H1 (cell line): ENCODE results near the gene TC2N. TPM values are rescaled to one million over a fixed set of nuclear protein-coding genes. Genes with fewer than 3 reads are reported as not detected.

Source experiments
- CTCF ChIA-PET: fragments of 300-600 bp; sonication (Branson Sonifier 250); formaldehyde crosslinking; loops from one replicate; lab custom pipeline; 2021; ENCODE audit not compliant: partially characterized antibody; lab: Charles Lee
- POLR2A ChIA-PET: fragments of 300-600 bp; sonication (Branson Sonifier 250); formaldehyde crosslinking; loops from one replicate; lab custom pipeline; 2021; ENCODE audit warnings: inconsistent platforms; ENCODE audit not compliant: partially characterized antibody; lab: Charles Lee
- DNase-seq, 2 experiments: peaks; one replicate each; pipeline versions ENCODE4 v3.0.0 to v3.0.0-alpha.2; 2010 to 2022; ENCODE audit warnings: low spot score in 2 of 2, low read depth in 1 of 2, mixed read lengths in 1 of 2
- FAIRE-seq: peaks from 2 replicates; lab custom pipeline; 2011; peaks lifted over from hg19 to GRCh38; lab: Jason Lieb, UNC
- H2AFZ ChIP-seq: 2 replicates; pipeline ENCODE4 v1.8.1; 2012; ENCODE audit warnings: low read length, inconsistent platforms
- H2AK5ac ChIP-seq: 2 replicates; pipeline ENCODE4 v1.6.1; 2013; ENCODE audit warnings: low read depth, low read length
- H2BK120ac ChIP-seq: replicated peaks from 2 replicates; pipeline ENCODE3; 2013; ENCODE audit warnings: low read depth, low read length, inconsistent platforms
- H2BK12ac ChIP-seq: 2 replicates; pipeline ENCODE4 v1.6.1; 2013; ENCODE audit warnings: low read depth, low read length
- H2BK15ac ChIP-seq: 2 replicates; pipeline ENCODE4 v1.6.1; 2013; ENCODE audit warnings: low read length
- H2BK20ac ChIP-seq: 2 replicates; pipeline ENCODE4 v1.6.1; 2013; ENCODE audit warnings: low read length
- H2BK5ac ChIP-seq: 2 replicates; pipeline ENCODE4 v1.6.1; 2013; ENCODE audit warnings: low read depth, low read length
- H3K14ac ChIP-seq: 2 replicates; pipeline ENCODE4 v1.6.1; 2013; ENCODE audit warnings: inconsistent platforms; ENCODE audit not compliant: insufficient read length
- H3K18ac ChIP-seq: 2 replicates; pipeline ENCODE4 v1.6.1; 2013; ENCODE audit warnings: low read length; ENCODE audit errors: extremely low read depth
- H3K23ac ChIP-seq: 2 replicates; pipeline ENCODE4 v1.6.1; 2013; ENCODE audit warnings: inconsistent platforms; ENCODE audit not compliant: insufficient read length
- H3K23me2 ChIP-seq: 2 replicates; pipeline ENCODE4 v1.6.1; 2013; ENCODE audit warnings: low read depth, low read length
- H3K27ac ChIP-seq: 2 replicates; pipeline ENCODE4 v1.6.1; 2011; ENCODE audit warnings: low read depth, low read length, inconsistent platforms
- H3K27me3 ChIP-seq, 4 experiments: replicated peaks in 1 of 4; 1 replicate in 1 of 4; 2 replicates in 3 of 4; pipeline versions ENCODE4 v1.6.1 to v1.8.1; 2011 to 2013; ENCODE audit warnings: low read length in 3 of 4, mild to moderate bottlenecking in 3 of 4, inconsistent platforms in 2 of 4, mixed read lengths in 2 of 4, moderate library complexity in 1 of 4; ENCODE audit not compliant: control insufficient read depth in 3 of 4, insufficient read depth in 3 of 4; ENCODE audit errors: extremely low read depth in 1 of 4
- H3K36me3 ChIP-seq, 4 experiments: 2 replicates each; pipeline versions ENCODE4 v1.6.1 to v1.8.1; 2011 to 2013; ENCODE audit warnings: mild to moderate bottlenecking in 4 of 4, low read length in 3 of 4, moderate library complexity in 2 of 4, control low read depth in 1 of 4, inconsistent platforms in 1 of 4; ENCODE audit not compliant: insufficient read depth in 4 of 4, control insufficient read depth in 2 of 4
- H3K4ac ChIP-seq: replicated peaks from 2 replicates; pipeline ENCODE3; 2013; ENCODE audit warnings: low read length, low read depth, mixed read lengths, inconsistent platforms; ENCODE audit not compliant: insufficient read length
- H3K4me1 ChIP-seq, 4 experiments: replicated peaks in 1 of 4; 1 replicate in 1 of 4; 2 replicates in 3 of 4; pipeline versions ENCODE4 v1.6.1 to v1.8.1; 2011 to 2013; ENCODE audit warnings: low read length in 3 of 4, inconsistent platforms in 2 of 4, mixed read lengths in 1 of 4; ENCODE audit not compliant: insufficient read depth in 4 of 4, control insufficient read depth in 3 of 4
- H3K4me2 ChIP-seq, 2 experiments: 2 replicates each; pipeline versions ENCODE4 v1.6.1 to v1.8.1; 2011 to 2013; ENCODE audit warnings: low read depth in 2 of 2, low read length in 2 of 2, control low read depth in 1 of 2, inconsistent platforms in 1 of 2, mild to moderate bottlenecking in 1 of 2; ENCODE audit not compliant: insufficient read depth in 1 of 2
- H3K4me3 ChIP-seq, 4 experiments: fragments of 200-600, 300-600 bp in 1 of 4; sonication (generic), shearing (Covaris generic), sonication (Bioruptor Twin) in 1 of 4; 2 replicates each; pipeline versions ENCODE4 v1.5.1 to v1.8.1; 2011 to 2016; ENCODE audit warnings: low read length in 4 of 4, low read depth in 3 of 4, control low read depth in 2 of 4, inconsistent platforms in 2 of 4, mild to moderate bottlenecking in 2 of 4, mixed read lengths in 1 of 4, moderate library complexity in 1 of 4; ENCODE audit not compliant: insufficient read depth in 2 of 4; ENCODE audit errors: extremely low read depth in 1 of 4
- H3K56ac ChIP-seq: replicated peaks from 2 replicates; pipeline ENCODE3; 2013; ENCODE audit warnings: low read depth, mild to moderate bottlenecking, mixed read lengths, low read length, inconsistent platforms; ENCODE audit not compliant: insufficient read length
- H3K79me1 ChIP-seq: 2 replicates; pipeline ENCODE4 v1.6.1; 2013; ENCODE audit warnings: low read depth, low read length, control low read depth
- H3K79me2 ChIP-seq, 2 experiments: 2 replicates each; pipeline versions ENCODE4 v1.6.1 to v1.8.1; 2012 to 2013; ENCODE audit warnings: low read length in 2 of 2, mild to moderate bottlenecking in 2 of 2, inconsistent platforms in 1 of 2; ENCODE audit not compliant: insufficient read depth in 2 of 2, control insufficient read depth in 1 of 2
- H3K9ac ChIP-seq, 4 experiments: replicated peaks in 1 of 4; 1 replicate in 1 of 4; 2 replicates in 3 of 4; pipeline versions ENCODE4 v1.6.1 to v1.8.1; 2011 to 2013; ENCODE audit warnings: low read depth in 3 of 4, low read length in 3 of 4, control low read depth in 2 of 4, mild to moderate bottlenecking in 2 of 4, moderate library complexity in 2 of 4, inconsistent platforms in 1 of 4; ENCODE audit errors: extremely low read depth in 1 of 4
- H3K9me3 ChIP-seq, 2 experiments: 2 replicates each; pipeline versions ENCODE4 v1.6.1 to v1.8.1; 2012 to 2013; ENCODE audit warnings: mild to moderate bottlenecking in 2 of 2, moderate library complexity in 2 of 2, control low read depth in 1 of 2, inconsistent platforms in 1 of 2, low read depth in 1 of 2, low read length in 1 of 2, mixed read lengths in 1 of 2; ENCODE audit not compliant: insufficient read depth in 2 of 2
- H4K20me1 ChIP-seq, 2 experiments: replicated peaks in 1 of 2; 2 replicates each; pipeline versions ENCODE3 to v1.8.1; 2011 to 2013; ENCODE audit warnings: inconsistent platforms in 2 of 2, low read length in 2 of 2, mild to moderate bottlenecking in 1 of 2; ENCODE audit not compliant: insufficient read depth in 2 of 2, control insufficient read depth in 1 of 2
- H4K5ac ChIP-seq: 2 replicates; pipeline ENCODE4 v1.6.1; 2013; ENCODE audit warnings: low read length, low read depth, mixed read lengths, inconsistent platforms; ENCODE audit not compliant: insufficient read length
- H4K8ac ChIP-seq: 2 replicates; pipeline ENCODE4 v1.8.0; 2013; ENCODE audit warnings: mild to moderate bottlenecking, moderate library complexity, low read length, inconsistent platforms; ENCODE audit not compliant: insufficient read depth; ENCODE audit errors: extremely low read depth
- H4K91ac ChIP-seq: replicated peaks from 2 replicates; pipeline ENCODE3; 2013; ENCODE audit warnings: low read length, mixed read lengths, inconsistent platforms; ENCODE audit not compliant: insufficient read length
- CHD2 ChIP-seq: IDR thresholded peaks from 2 replicates; pipeline ENCODE4 v1.6.1; 2012; ENCODE audit warnings: low read length, improper control_type of control experiment
- EP300 ChIP-seq, 2 experiments: IDR thresholded peaks; 1 replicate in 1 of 2; 2 replicates in 1 of 2; pipeline ENCODE4 v1.6.1; 2011 to 2012; ENCODE audit warnings: low read depth in 2 of 2, low read length in 2 of 2, mild to moderate bottlenecking in 2 of 2, borderline replicate concordance in 1 of 2, inconsistent platforms in 1 of 2, moderate library complexity in 1 of 2
- HDAC6 ChIP-seq: IDR thresholded peaks from one replicate; pipeline ENCODE4 v1.7.1; 2012; ENCODE audit warnings: low read depth, mild to moderate bottlenecking, inconsistent platforms, low read length, moderate library complexity
- POLR2AphosphoS5 ChIP-seq: IDR thresholded peaks from 2 replicates; pipeline ENCODE4 v1.6.1; 2011; ENCODE audit warnings: low read depth, low read length
- RNF2 ChIP-seq: fragments of 200-900, 300-1000 bp; sonication (generic); IDR thresholded peaks from 2 replicates; pipeline ENCODE4 v1.7.1; 2016; ENCODE audit warnings: borderline replicate concordance, low read depth, mild to moderate bottlenecking, antibody characterized with exemption, low read length; ENCODE audit not compliant: poor library complexity, severe bottlenecking; ENCODE audit errors: missing control alignments
- SP1 ChIP-seq: IDR thresholded peaks from 2 replicates; pipeline ENCODE4 v1.6.1; 2011; ENCODE audit warnings: low read depth, low read length
- SUZ12 ChIP-seq: fragments of 200-600 bp; sonication (generic); IDR thresholded peaks from 2 replicates; pipeline ENCODE4 v1.6.1; 2012; ENCODE audit warnings: mild to moderate bottlenecking, inconsistent platforms, low read length, moderate library complexity, mixed read lengths
- WGBS, 2 experiments: shearing (Covaris generic) in 1 of 2; methylation state at CpG; one replicate each; pipeline versions ENCODE4 v1.1.6 to v1.1.7; 2013 to 2015; ENCODE audit warnings: low lambda C conversion rate in 2 of 2, mixed read lengths in 2 of 2, inconsistent platforms in 1 of 2, low coverage in 1 of 2, missing lambda C conversion rate in 1 of 2; ENCODE audit not compliant: insufficient replicate concordance in 2 of 2, insufficient coverage in 1 of 2, insufficient read length in 1 of 2; ENCODE audit errors: extremely low coverage in 1 of 2, missing lambda C conversion rate in 1 of 2; 5-methylcytosine and 5-hydroxymethylcytosine counted together
- polyA plus RNA-seq, 7 experiments: library from polyadenylated mRNA; depleted of rRNA in 3 of 7; stranded (reverse) in 5 of 7; unstranded in 2 of 7; fragments of >200 nt in 5 of 7; fragments of 200-250 nt in 2 of 7; gene quantifications; 1 replicate in 5 of 7; 2 replicates in 1 of 7; 4 replicates in 1 of 7; pipeline versions ENCODE4 v1.2.1 to v1.2.3, GENCODE V29; 2011 to 2013; ENCODE audit warnings: missing spikeins in 2 of 7, mixed read lengths in 2 of 7
- total RNA-seq: library from RNA; stranded (reverse); fragmentation: NEBNext Ultra II Directional; extraction: Animal tissue kit (Norgen Biotek cat#: 25700); gene quantifications from 2 replicates; pipeline ENCODE4 v1.2.1, GENCODE V29; 2021

TC2N gene
- total and polyA plus RNA-seq, 2 of the 8 experiments (the other 6 are each of a cell fraction or from before 2014, with no cell fraction given): 9.7 to 36.2 TPM

DNA sequence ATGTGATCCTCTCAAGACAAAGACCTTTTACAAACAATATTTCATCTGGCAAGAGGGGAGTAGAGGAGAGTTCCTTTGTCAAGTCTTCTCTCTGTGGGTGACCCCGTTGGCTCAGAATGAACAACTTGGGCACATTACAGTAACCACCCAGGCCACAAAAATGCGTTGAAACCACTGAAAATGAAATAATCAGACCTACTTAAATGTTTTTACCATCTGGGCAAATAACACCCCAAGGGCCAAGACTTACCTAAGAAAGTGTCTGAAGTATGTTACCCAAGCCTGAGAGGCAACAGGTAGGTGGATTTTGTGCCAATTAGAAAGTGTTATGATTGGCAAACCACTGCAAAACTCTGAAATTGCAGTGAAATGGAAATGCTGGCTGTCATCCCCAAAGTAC, 1.3 kb downstream of the TC2N start:
- CTCF ChIA-PET: interaction anchor here (1.4 to 2.3 kb wide), 3 partner anchors 10 to 131 kb away, joined by 3 to 6 read pairs (median 6); no protein-coding TSS in a partner anchor
- H2AFZ ChIP-seq: no peak overlapping the region
- no peak for DNase-seq

More for the DNA sequence above, 1.3 kb downstream of the TC2N start:
- no peaks in the 10 kb centered on the region for H3K79me1 ChIP-seq
- no peak overlapping the region for H2BK12ac ChIP-seq
- no peak overlapping the region for H3K27ac ChIP-seq
- H2BK120ac ChIP-seq: no peak overlapping the region
- no peaks in the 10 kb centered on the region for H3K23me2 ChIP-seq
- H4K5ac ChIP-seq: no peak overlapping the region
- no peak for FAIRE-seq
- H2BK20ac ChIP-seq: no peak overlapping the region
- 85% methylated on average over 2 of the region's 2 CpGs; no CpG with 5 or more reads in 1 of the 2 experiments for WGBS, 2 experiments
- H3K27me3 ChIP-seq: no peaks in the 10 kb centered on the region
- H3K4me2 ChIP-seq: no peak overlapping the region
- H3K9me3 ChIP-seq: no peaks in the 10 kb centered on the region
- no peaks in the 10 kb centered on the region for H3K36me3 ChIP-seq
- no peak overlapping the region for H3K4me3 ChIP-seq
- H3K23ac ChIP-seq: no peak overlapping the region
- H3K18ac ChIP-seq: no peak overlapping the region
- no peaks in the 10 kb centered on the region for H4K20me1 ChIP-seq
- H4K91ac ChIP-seq: no peak overlapping the region
- H4K8ac ChIP-seq: no peak overlapping the region
- no peak overlapping the region for H2AK5ac ChIP-seq
- TF ChIP-seq SUZ12: no peak
- no peak for TF ChIP-seq RNF2
- TF ChIP-seq POLR2AphosphoS5: no peak
- no peak for TF ChIP-seq CHD2
- TF ChIP-seq SP1: no peak
- no peak for TF ChIP-seq EP300 (IDR thresholded peaks at IDR 0.05; ENCODE audit: borderline replicate concordance in 1 of 2, low read depth in 2 of 2, low read length in 2 of 2)
- no peak for TF ChIP-seq HDAC6
- H2BK5ac ChIP-seq: no peak overlapping the region
- no peaks in the 10 kb centered on the region for H3K79me2 ChIP-seq
- no peak overlapping the region for H3K4ac ChIP-seq
- no peaks in the 10 kb centered on the region for H3K4me1 ChIP-seq
- POLR2A ChIA-PET: no interaction called here
- no peak overlapping the region for H3K14ac ChIP-seq
- no peak overlapping the region for H3K56ac ChIP-seq
- H2BK15ac ChIP-seq: no peak overlapping the region
- H3K9ac ChIP-seq: no peak overlapping the region
